Measurements from ENCODE around the gene HSPA4. TPM values are rescaled to one million over a fixed set of nuclear protein-coding genes. Genes with fewer than 3 reads are reported as not detected.
A peak's percentile ranks its signal among the peaks of the same experiment; 100 is the strongest.

The HSPA4 gene
- total RNA-seq, 2 donors from 2014 or later: 55.3 to 59.0 TPM

- no peak for ATAC-seq (ENCODE audit: insufficient number of reproducible peaks, low FRiP score, low read depth)
- H3K36me3 ChIP-seq: no peaks in the 10 kb centered on the region
Observed at GRCh38 chr5:133116601-133117000, 64.8 kb downstream of the HSPA4 start.

GRCh38 chr5:133117166-133117911 is 65.5 kb downstream of the HSPA4 start:
- DNase-seq (ENCODE audit: low spot score) (no peak), ATAC-seq (ENCODE audit: insufficient number of reproducible peaks, low FRiP score, low read depth) (no peak)
- H3K9me3 ChIP-seq: no peaks in the 10 kb centered on the region
- no peak for TF ChIP-seq CTCF (IDR thresholded peaks at IDR 0.05)
- no peaks in the 10 kb centered on the region for H3K36me3 ChIP-seq
- H3K27me3 ChIP-seq (replicated peaks; ENCODE audit: insufficient read depth): no peaks in the 10 kb centered on the region
- no peak overlapping the region for H3K4me3 ChIP-seq
- H3K27ac ChIP-seq: no peak overlapping the region
- H3K4me1 ChIP-seq (ENCODE audit: control insufficient read depth in 1 of 2, low read depth in 2 of 2): peaks cover 10 to 28% of the 10 kb centered on the region in 2 donors

More at GRCh38 chr5:133116601-133117000, 64.8 kb downstream of the HSPA4 start:
- Histone ChIP-seq H3K4me3 (no peak overlapping the region), H3K4me1 (ENCODE audit: control insufficient read depth in 1 of 2, low read depth in 2 of 2) (peaks cover 10 to 28% of the 10 kb centered on the region in 2 donors), H3K27me3 (replicated peaks; ENCODE audit: insufficient read depth) (no peaks in the 10 kb centered on the region), H3K9me3 (no peaks in the 10 kb centered on the region), H3K27ac (no peak overlapping the region)
- no peak for TF ChIP-seq CTCF (IDR thresholded peaks at IDR 0.05)
- DNase-seq (ENCODE audit: low spot score): no peak

- TF ChIP-seq CTCF (IDR thresholded peaks at IDR 0.05): no peak
- H3K36me3 ChIP-seq: no peaks in the 10 kb centered on the region
- H3K4me1 ChIP-seq (ENCODE audit: control insufficient read depth in 1 of 2, low read depth in 2 of 2): peaks cover 10 to 28% of the 10 kb centered on the region in 2 donors
- H3K27ac ChIP-seq: no peak overlapping the region
- DNase-seq (ENCODE audit: low spot score) (no peak), ATAC-seq (ENCODE audit: insufficient number of reproducible peaks, low FRiP score, low read depth) (no peak)
- no peaks in the 10 kb centered on the region for H3K9me3 ChIP-seq
- no peaks in the 10 kb centered on the region for H3K27me3 ChIP-seq (replicated peaks; ENCODE audit: insufficient read depth)
- no peak overlapping the region for H3K4me3 ChIP-seq
Observed at GRCh38 chr5:133117912-133118445, 66.2 kb downstream of the HSPA4 start.

GRCh38 chr5:133118741-133119140 is 66.9 kb downstream of the HSPA4 start:
- H3K36me3 ChIP-seq: no peaks in the 10 kb centered on the region
- no peak overlapping the region for H3K4me3 ChIP-seq
- H3K4me1 ChIP-seq (ENCODE audit: control insufficient read depth in 1 of 2, low read depth in 2 of 2): peaks cover 10 to 28% of the 10 kb centered on the region in 2 donors
- H3K9me3 ChIP-seq: no peaks in the 10 kb centered on the region
- no peaks in the 10 kb centered on the region for H3K27me3 ChIP-seq (replicated peaks; ENCODE audit: insufficient read depth)
- TF ChIP-seq CTCF (IDR thresholded peaks at IDR 0.05): no peak
- no peak for DNase-seq (ENCODE audit: low spot score)
- no peak for ATAC-seq (ENCODE audit: insufficient number of reproducible peaks, low FRiP score, low read depth)
- no peak overlapping the region for H3K27ac ChIP-seq

- Histone ChIP-seq H3K4me3 (no peak overlapping the region), H3K4me1 (ENCODE audit: control insufficient read depth in 1 of 2, low read depth in 2 of 2) (peaks cover 10 to 28% of the 10 kb centered on the region in 2 donors), H3K9me3 (no peaks in the 10 kb centered on the region), H3K27ac (peak overlapping the region in 1 of 2 donors; percentile 46), H3K27me3 (replicated peaks; ENCODE audit: insufficient read depth) (no peaks in the 10 kb centered on the region), H3K36me3 (no peaks in the 10 kb centered on the region)
- ATAC-seq (ENCODE audit: insufficient number of reproducible peaks, low FRiP score, low read depth): no peak
- DNase-seq (ENCODE audit: low spot score): no peak
- no peak for TF ChIP-seq CTCF (IDR thresholded peaks at IDR 0.05)
Observed at GRCh38 chr5:133119233-133119711, 67.5 kb downstream of the HSPA4 start.
